HTERT RPE-1 (cell line): ENCODE measurements around the gene SFSWAP.
"Not testable (repeated sequence)": the region's sequence is repeated elsewhere in the genome, so short reads cannot be mapped to it uniquely, and the experiment has no call there.

ENCODE experiments used
- in situ Hi-C: fragments of 300-500 bp; cut with MboI; formaldehyde crosslinking; loops from 4 replicates; pipeline ENCODE4 v1.14.3; 2020; ENCODE audit warnings: low sequenced_read_pairs

The SFSWAP gene

GRCh38 chr12:131735153-131735456 is 24.2 kb downstream of the SFSWAP start:
- in situ Hi-C loops, result no loop called here

DNA sequence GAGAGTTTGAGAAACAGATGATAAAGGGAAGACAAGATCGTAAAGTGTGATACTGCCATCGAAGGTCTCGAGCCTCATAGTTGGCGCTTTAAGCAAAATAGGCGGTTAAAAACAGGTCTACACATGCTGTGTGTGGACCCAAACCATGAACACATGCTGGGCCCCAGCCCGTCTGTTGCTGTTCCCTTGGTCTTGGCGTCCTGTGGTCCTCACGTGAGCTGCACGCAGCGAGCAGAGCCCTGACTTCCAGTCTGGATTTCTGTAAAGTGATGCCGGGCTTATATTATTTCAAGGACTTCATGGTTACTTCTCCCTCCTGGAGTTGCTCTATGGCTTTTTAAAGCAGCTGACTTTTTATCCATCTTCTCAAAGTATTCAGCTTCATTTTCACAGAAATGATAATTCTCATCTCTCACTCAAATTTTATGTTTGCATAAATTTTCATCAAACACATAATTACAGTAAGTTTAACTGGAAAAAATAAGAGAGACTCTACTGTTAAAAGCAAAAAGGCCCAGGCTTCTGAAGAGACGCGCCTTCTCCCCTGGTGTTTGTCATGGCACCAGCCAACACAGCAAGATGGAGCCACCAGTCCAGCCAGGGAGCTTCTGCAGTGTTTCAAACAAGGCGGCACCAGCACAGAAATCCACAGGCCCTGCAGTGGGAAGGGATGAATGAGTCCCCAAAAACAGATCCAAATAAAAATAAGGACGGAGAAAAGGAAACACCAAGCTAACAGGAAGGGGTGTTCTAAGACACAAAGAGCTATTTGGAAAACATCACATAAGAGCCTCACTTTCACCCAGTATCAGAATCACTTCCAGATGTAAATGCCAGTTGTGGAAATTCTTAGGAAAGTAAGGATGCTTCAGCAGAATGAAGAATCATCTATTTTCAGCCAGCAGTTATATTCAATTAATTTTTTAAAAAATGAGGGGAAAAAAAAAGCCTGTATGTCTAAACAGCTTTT is 24.9 kb downstream of the SFSWAP start:
- in situ Hi-C loops, result no loop called here

DNA sequence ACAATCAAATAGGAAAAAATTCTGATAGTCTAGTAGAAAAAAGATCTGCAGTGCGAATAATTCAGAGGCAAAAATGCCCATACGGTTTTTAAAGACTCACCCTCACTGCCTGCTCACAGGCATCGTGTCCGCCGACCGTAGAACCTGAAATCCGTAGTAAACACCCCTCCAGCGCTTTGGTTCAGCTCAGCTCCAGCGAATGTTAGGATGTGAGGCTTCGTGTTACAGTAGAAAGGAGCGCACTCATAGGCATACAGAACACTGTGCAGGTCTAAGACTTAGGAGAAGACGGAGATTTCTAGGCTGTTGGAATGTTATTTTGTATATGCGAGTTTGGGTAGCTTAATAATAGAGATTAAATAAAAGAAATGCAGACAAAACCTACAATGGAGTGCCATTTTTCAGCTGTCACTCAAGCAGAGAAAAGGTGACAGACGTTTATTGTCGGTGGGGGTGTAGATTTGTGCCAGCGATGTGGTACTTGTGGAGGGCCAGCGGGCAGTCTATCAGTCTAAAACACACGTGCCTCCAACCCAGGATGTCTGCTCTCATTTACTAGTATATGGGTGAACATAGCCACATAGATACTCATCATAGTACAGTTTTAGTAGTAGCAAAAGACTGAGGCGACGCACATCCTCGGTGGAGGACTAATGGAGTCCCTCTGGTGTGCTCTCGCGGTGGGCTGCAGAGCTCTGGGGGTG is 25.7 kb downstream of the SFSWAP start:
- in situ Hi-C loops, result no loop called here

DNA sequence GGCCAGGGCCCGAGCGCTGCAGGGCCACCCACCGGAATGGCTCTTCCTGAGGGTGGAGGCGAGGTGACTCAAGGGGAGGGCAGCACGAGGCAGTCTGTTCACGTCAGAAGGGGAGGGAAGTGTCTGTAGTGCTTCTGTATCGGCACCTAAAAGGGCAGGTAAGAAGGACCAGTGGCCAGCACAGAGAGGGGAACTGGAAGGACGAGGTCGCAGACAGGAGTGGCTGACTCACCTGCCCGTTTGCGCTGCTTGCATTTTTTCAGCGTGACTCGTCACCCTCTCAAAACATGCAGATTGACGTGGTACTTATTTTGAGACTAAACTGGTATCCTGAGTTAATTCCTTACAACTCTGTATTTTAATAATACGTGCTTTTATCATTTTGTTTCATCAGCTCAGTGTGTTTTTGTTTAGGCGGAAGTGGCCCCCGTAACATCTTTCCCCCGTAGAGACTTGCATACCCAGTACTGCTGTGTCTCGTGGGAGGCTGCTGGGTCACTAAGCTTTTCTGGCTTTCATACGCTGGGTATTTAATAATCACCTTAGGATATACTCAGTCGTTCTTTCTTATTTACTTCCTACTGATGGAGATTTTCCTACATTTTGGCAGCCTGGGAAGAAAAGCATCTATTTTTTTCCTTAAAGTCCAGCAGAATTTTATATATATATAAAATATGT is 26.4 kb downstream of the SFSWAP start:
- in situ Hi-C loops, result no loop called here

DNA sequence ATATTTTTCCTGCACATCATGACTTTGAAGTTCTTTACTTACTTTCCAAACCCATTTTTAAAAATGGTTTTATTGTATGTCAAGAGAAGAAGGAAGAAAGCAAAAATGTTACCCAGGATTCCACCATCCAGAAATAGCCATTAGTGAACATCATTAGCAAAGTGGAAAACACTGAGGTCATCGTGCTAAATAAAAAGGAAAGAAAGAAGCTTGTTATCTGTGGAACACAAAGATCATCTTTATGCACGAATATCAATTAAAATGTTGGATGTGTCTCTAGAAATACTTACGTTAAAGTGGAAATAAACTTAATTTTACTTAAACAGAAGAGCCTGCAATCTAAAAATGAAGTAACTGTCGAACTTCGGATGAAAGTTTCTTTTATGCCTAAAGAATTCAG is 27.3 kb downstream of the SFSWAP start:
- in situ Hi-C loops, result no loop called here

DNA sequence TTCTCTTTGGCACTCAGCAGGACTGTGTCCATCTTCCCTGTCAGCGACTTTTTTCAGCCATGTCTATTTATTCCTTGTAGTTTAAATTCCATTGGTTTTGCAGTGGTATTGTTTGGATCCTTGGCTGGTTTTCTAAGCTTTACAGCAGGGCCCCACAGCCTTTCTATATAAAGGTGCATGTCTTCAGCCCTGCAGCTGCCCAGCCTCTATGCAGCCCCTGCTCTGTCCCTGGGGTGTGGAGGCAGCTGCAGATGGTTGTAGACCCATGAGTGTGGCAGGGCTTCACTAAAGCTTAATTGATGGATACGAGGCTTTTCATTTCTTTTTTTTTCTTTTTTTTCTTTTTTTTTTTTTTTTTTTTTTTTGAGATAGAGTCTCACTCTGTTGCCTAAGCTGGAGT is 29.7 kb downstream of the SFSWAP start:
- in situ Hi-C loops, result no loop called here

GRCh38 chr12:131742761-131743160 is 31.9 kb downstream of the SFSWAP start:
- in situ Hi-C loops, result not testable (repeated sequence)

- in situ Hi-C loops, result not testable (repeated sequence)
These were observed 32.5 kb downstream of the SFSWAP start for GRCh38 chr12:131743410-131743809.

DNA sequence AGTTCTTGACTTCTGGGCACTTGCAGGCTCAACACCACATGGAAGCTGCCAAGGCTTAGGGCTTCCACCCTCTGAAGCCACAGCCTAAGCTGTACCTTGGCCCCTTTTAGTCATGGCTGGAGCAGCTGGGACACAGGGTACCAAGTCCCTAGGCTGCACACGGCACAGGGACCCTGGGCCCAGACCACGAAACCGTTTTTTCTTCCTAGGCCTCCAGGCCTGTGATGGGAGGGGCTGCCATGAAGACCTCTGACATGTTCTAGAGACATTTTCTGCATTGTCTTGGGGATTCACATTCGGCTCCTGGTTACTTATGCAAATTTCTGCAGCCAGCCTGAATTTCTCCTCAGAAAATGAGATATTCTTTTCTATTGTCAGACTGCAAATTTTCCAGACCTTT is 33.0 kb downstream of the SFSWAP start:
- in situ Hi-C loops, result not testable (repeated sequence)

GRCh38 chr12:131744675-131745074 is 33.8 kb downstream of the SFSWAP start:
- in situ Hi-C loops, result not testable (repeated sequence)

GRCh38 chr12:131745706-131746105 is 34.8 kb downstream of the SFSWAP start:
- in situ Hi-C loops, result no loop called here

GRCh38 chr12:131747276-131748177 is 36.6 kb downstream of the SFSWAP start:
- in situ Hi-C loops, result no loop called here

GRCh38 chr12:131749618-131750315 is 38.9 kb downstream of the SFSWAP start:
- in situ Hi-C loops, result no loop called here

DNA sequence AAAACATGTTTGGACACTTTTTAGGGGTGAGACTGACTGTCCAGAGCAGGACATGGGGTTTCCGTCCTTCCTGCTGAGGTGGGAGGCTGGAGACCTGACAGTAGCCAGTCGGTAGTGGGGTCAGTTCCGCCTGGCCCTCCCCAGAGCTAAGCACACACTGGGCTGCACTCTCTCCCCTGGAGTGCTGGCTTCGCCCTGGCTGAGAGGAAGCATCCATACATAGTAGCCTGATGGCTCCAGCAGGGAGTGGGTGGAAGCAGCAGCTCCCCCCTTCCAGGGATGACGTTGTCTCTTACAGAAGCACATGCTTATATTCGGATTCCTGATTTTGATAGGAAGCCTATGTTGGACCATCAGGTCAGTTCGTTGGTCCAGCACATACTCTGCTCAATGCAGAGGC is 40.4 kb downstream of the SFSWAP start:
- in situ Hi-C loops, result no loop called here

GRCh38 chr12:131752451-131752850 is 41.6 kb downstream of the SFSWAP start:
- in situ Hi-C loops, result no loop called here

GRCh38 chr12:131753005-131753404 is 42.1 kb downstream of the SFSWAP start:
- in situ Hi-C loops, result no loop called here

- in situ Hi-C loops, result no loop called here
These were observed 42.9 kb downstream of the SFSWAP start for GRCh38 chr12:131753757-131754156.

GRCh38 chr12:131754184-131754583 is 43.3 kb downstream of the SFSWAP start:
- in situ Hi-C loops, result no loop called here

GRCh38 chr12:131755305-131756113 is 44.6 kb downstream of the SFSWAP start:
- in situ Hi-C loops, result no loop called here
